HCT116 (cell line): ENCODE measurements around the gene TBKBP1. TPM values are rescaled to one million over a fixed set of nuclear protein-coding genes. Genes with fewer than 3 reads are reported as not detected.
A peak's percentile ranks its signal among the peaks of the same experiment; 100 is the strongest.
"Not testable (repeated sequence)": the region's sequence is repeated elsewhere in the genome, so short reads cannot be mapped to it uniquely, and the experiment has no call there.

Experiments used
- ATAC-seq: fragments of 200-7000 bp; cut with Tn5 transposase; 2 replicates; pipeline ENCODE4 v1.9.1; 2020; ENCODE audit warnings: mild to moderate bottlenecking, moderate library complexity
- BruUV-seq: library from RNA; stranded (reverse); fragments of 400-500 nt; replicated peaks from 2 replicates; lab custom pipeline; 2021; lab: Mats Ljungman, UMichigan
- CTCF ChIA-PET: fragments of 300-600 bp; sonication (Branson Sonifier 250); formaldehyde crosslinking; loops from one replicate; lab custom pipeline; 2021; ENCODE audit warnings: antibody characterized with exemption; lab: Charles Lee
- POLR2A ChIA-PET: fragments of 300-600, 350-600 bp; sonication (Branson Sonifier 250); formaldehyde crosslinking; loops from one replicate; lab custom pipeline; 2021; ENCODE audit warnings: antibody characterized with exemption; lab: Charles Lee
- RAD21 ChIA-PET, 2 experiments: fragments of 300-600 bp; sonication (Branson Sonifier 250); formaldehyde crosslinking; loops; one replicate each; lab custom pipeline; 2023; ENCODE audit warnings: low total read pairs in 2 of 2; ENCODE audit not compliant: uncharacterized antibody in 2 of 2, unreplicated experiment in 2 of 2, low non-redundant PET in 1 of 2; lab: Charles Lee
- DNase-seq: peaks from one replicate; pipeline ENCODE4 v3.0.0-alpha.2; 2010; ENCODE audit warnings: low read depth, low spot score
- H2AFZ ChIP-seq: fragments of 200-600 bp; shearing (Covaris generic), sonication (generic); 2 replicates; pipeline ENCODE4 v1.6.1; 2017; ENCODE audit warnings: low read depth, mixed run types, mixed read lengths, antibody characterized with exemption, low read length; ENCODE audit not compliant: poor library complexity, severe bottlenecking
- H3K27ac ChIP-seq: 2 replicates; pipeline ENCODE4 v1.5.1; 2012; ENCODE audit warnings: low read depth, low read length
- H3K27me3 ChIP-seq: fragments of 200-600 bp; sonication (generic); 2 replicates; pipeline ENCODE4 v1.6.1; 2016; ENCODE audit warnings: mixed run types, low read length, mixed read lengths; ENCODE audit not compliant: insufficient read depth
- H3K36me3 ChIP-seq, 2 experiments: fragments of 200-500 bp in 1 of 2; fragments of 200-600 bp in 1 of 2; sonication (Bioruptor generic) in 1 of 2; sonication (generic) in 1 of 2; 2 replicates each; pipeline versions ENCODE4 v1.5.1 to v1.6.1; 2014 to 2016; ENCODE audit warnings: low read length in 2 of 2, inconsistent platforms in 1 of 2, mixed read lengths in 1 of 2, mixed run types in 1 of 2; ENCODE audit not compliant: insufficient read depth in 2 of 2, control insufficient read depth in 1 of 2
- H3K4me1 ChIP-seq, 2 experiments: fragments of 200-600 bp in 1 of 2; sonication (generic) in 1 of 2; 2 replicates each; pipeline versions ENCODE4 v1.5.1 to v1.6.1; 2012 to 2017; ENCODE audit warnings: low read length in 2 of 2, inconsistent platforms in 1 of 2, mild to moderate bottlenecking in 1 of 2, mixed read lengths in 1 of 2, mixed run types in 1 of 2, moderate library complexity in 1 of 2; ENCODE audit not compliant: insufficient read depth in 2 of 2, control insufficient read depth in 1 of 2
- H3K4me2 ChIP-seq: fragments of 200-600 bp; sonication (generic); 2 replicates; pipeline ENCODE4 v1.6.1; 2017; ENCODE audit warnings: mixed run types, low read length, mixed read lengths
- H3K4me3 ChIP-seq, 2 experiments: fragments of 200-600 bp in 1 of 2; sonication (generic) in 1 of 2; replicated peaks in 1 of 2; 2 replicates each; pipeline ENCODE4 v1.5.1; 2011 to 2016; ENCODE audit warnings: low read length in 2 of 2, control low read depth in 1 of 2, low read depth in 1 of 2, mild to moderate bottlenecking in 1 of 2, mixed read lengths in 1 of 2, mixed run types in 1 of 2
- H3K79me2 ChIP-seq: fragments of 200-600 bp; sonication (generic); 2 replicates; pipeline ENCODE4 v1.6.1; 2017; ENCODE audit warnings: mild to moderate bottlenecking, mixed run types, low read length, moderate library complexity, mixed read lengths; ENCODE audit not compliant: insufficient read depth
- H3K9ac ChIP-seq: fragments of 200-600 bp; sonication (generic); 2 replicates; pipeline ENCODE4 v1.6.1; 2016; ENCODE audit warnings: low read length, mixed read lengths
- H3K9me2 ChIP-seq: fragments of 200-600 bp; sonication (generic), shearing (Covaris generic); 2 replicates; pipeline ENCODE4 v1.6.1; 2017; ENCODE audit warnings: mixed run types, mild to moderate bottlenecking, moderate library complexity; ENCODE audit not compliant: insufficient read depth
- H3K9me3 ChIP-seq, 2 experiments: fragments of 200-500 bp in 1 of 2; fragments of 200-600 bp in 1 of 2; sonication (Bioruptor generic) in 1 of 2; sonication (generic) in 1 of 2; 2 replicates each; pipeline ENCODE4 v1.6.1; 2014 to 2017; ENCODE audit warnings: low read length in 2 of 2, mixed read lengths in 2 of 2, inconsistent platforms in 1 of 2, low read depth in 1 of 2, mild to moderate bottlenecking in 1 of 2, mixed run types in 1 of 2, moderate library complexity in 1 of 2; ENCODE audit not compliant: control insufficient read depth in 1 of 2, insufficient read depth in 1 of 2
- H4K20me1 ChIP-seq: fragments of 200-600 bp; sonication (generic), shearing (Covaris generic); 2 replicates; pipeline ENCODE4 v1.6.1; 2017; ENCODE audit warnings: mixed run types, mild to moderate bottlenecking, moderate library complexity; ENCODE audit not compliant: insufficient read depth
- CBX3 ChIP-seq: IDR thresholded peaks from 2 replicates; pipeline ENCODE4 v1.6.1; 2012; ENCODE audit warnings: low read depth
- EZH2 ChIP-seq: fragments of 200-600 bp; sonication (generic); IDR thresholded peaks from 2 replicates; pipeline ENCODE4 v1.6.1; 2017; ENCODE audit warnings: antibody characterized with exemption, mixed run types
- EZH2phosphoT487 ChIP-seq: fragments of 200-600 bp; IDR thresholded peaks from 2 replicates; pipeline ENCODE4 v1.6.1; 2018; ENCODE audit warnings: antibody characterized with exemption, borderline replicate concordance
- FOSL1 ChIP-seq: IDR thresholded peaks from 2 replicates; pipeline ENCODE4 v1.6.1; 2012; ENCODE audit warnings: low read depth
- POLR2A ChIP-seq: IDR thresholded peaks from 2 replicates; pipeline ENCODE4 v1.7.0; 2011; ENCODE audit warnings: borderline replicate concordance; ENCODE audit not compliant: insufficient read depth, insufficient read length; ENCODE audit errors: extremely low read depth
- POLR2AphosphoS5 ChIP-seq: IDR thresholded peaks from 2 replicates; pipeline ENCODE4 v1.6.1; 2011; ENCODE audit warnings: mild to moderate bottlenecking, low read depth, low read length, moderate library complexity
- RAD21 ChIP-seq: IDR thresholded peaks from 2 replicates; pipeline ENCODE4 v1.6.1; 2012; ENCODE audit warnings: low read depth, mild to moderate bottlenecking
- SRF ChIP-seq: IDR thresholded peaks from 2 replicates; pipeline ENCODE4 v1.6.1; 2012; ENCODE audit warnings: low read depth
- intact Hi-C: fragments of 100-400 bp; cut with micrococcal nuclease; formaldehyde crosslinking; loops from 2 replicates; pipeline ENCODE4 v1.10.0; 2022
- total RNA-seq: library from RNA; stranded (reverse); gene quantifications from one replicate; pipeline ENCODE4 v1.2.1, GENCODE V29; 2021; ENCODE audit not compliant: unreplicated experiment
- TF ChIP-seq, protein P1 (sequence below): IDR thresholded peaks from 2 replicates; pipeline ENCODE4 v1.6.1; 2012; ENCODE audit warnings: low read depth

Gene TBKBP1
- total RNA-seq, 1 experiment from 2014 or later: 12.4 TPM

DNA sequence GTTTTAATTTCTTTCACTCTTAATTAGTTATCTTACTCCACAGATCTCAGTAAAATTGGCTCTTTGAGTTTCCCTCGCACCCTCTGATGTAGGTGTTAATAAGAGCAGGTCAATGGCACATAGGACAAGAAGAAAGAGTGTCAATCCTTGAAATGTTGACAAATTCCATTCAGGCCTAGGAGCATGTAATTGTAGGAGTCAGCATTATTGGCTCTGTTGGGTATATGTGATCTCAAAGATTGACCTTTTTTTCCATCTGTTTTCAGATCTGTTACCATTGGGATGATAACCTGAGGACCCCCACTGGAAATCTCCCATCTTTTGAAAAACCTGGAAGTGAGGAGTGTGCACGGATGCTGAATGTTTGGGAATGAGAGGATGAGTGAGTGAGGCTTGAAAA, 11.8 kb upstream of the TBKBP1 start:
- Histone ChIP-seq H4K20me1 (peaks cover 13% of the 10 kb centered on the region; the same call in 1 of the 2 replicates), H3K4me3 (no peak overlapping the region), H3K4me2 (no peak overlapping the region), H3K9me3 (no peaks in the 10 kb centered on the region), H3K79me2 (peaks cover 25% of the 10 kb centered on the region), H3K9ac (no peak overlapping the region), H2AFZ (no peak overlapping the region), H3K9me2 (no peaks in the 10 kb centered on the region), H3K27ac (no peak overlapping the region), H3K27me3 (no peaks in the 10 kb centered on the region), H3K4me1 (peaks cover 0 to 5% of the 10 kb centered on the region in 2 experiments; a peak in 1 of 4 replicates), H3K36me3 (peaks cover 71 to 79% of the 10 kb centered on the region in 2 experiments)
- no peak for DNase-seq
- TF ChIP-seq FOSL1 (no peak), POLR2AphosphoS5 (no peak), EZH2phosphoT487 (no peak), SRF (no peak), EZH2 (no peak), RAD21 (no peak), POLR2A (no peak), CBX3 (no peak)
- TF ChIP-seq, protein P1, sequence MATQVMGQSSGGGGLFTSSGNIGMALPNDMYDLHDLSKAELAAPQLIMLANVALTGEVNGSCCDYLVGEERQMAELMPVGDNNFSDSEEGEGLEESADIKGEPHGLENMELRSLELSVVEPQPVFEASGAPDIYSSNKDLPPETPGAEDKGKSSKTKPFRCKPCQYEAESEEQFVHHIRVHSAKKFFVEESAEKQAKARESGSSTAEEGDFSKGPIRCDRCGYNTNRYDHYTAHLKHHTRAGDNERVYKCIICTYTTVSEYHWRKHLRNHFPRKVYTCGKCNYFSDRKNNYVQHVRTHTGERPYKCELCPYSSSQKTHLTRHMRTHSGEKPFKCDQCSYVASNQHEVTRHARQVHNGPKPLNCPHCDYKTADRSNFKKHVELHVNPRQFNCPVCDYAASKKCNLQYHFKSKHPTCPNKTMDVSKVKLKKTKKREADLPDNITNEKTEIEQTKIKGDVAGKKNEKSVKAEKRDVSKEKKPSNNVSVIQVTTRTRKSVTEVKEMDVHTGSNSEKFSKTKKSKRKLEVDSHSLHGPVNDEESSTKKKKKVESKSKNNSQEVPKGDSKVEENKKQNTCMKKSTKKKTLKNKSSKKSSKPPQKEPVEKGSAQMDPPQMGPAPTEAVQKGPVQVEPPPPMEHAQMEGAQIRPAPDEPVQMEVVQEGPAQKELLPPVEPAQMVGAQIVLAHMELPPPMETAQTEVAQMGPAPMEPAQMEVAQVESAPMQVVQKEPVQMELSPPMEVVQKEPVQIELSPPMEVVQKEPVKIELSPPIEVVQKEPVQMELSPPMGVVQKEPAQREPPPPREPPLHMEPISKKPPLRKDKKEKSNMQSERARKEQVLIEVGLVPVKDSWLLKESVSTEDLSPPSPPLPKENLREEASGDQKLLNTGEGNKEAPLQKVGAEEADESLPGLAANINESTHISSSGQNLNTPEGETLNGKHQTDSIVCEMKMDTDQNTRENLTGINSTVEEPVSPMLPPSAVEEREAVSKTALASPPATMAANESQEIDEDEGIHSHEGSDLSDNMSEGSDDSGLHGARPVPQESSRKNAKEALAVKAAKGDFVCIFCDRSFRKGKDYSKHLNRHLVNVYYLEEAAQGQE: no peak
- ChIA-PET RAD21 (no interaction called here), CTCF (no interaction called here), POLR2A (no interaction called here)
- ATAC-seq: no peak
- intact Hi-C loops: no loop called here
- BruUV-seq: no TSS peak

DNA sequence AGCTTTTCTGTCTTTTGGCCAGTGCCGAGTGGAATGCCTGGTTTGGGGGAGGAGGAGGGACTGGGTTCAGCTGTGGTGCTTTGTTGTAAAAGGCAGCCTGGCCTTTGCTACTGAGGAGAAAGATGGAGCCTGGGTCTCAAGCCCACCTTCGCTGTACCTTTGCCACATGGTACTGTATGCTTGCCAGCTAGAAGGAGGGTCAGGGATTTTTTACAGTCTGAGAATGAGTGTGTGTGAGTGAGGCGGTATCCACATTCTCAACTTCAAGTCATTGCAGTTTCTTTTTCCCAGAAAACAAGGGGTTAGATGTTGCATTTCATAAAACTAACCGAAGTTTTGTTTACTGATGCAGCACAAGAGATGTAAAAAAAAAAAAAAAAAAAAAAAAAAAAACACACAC, 11.2 kb upstream of the TBKBP1 start:
- H3K4me2 ChIP-seq, H2AFZ ChIP-seq, H3K4me1 ChIP-seq, ATAC-seq, H3K9me2 ChIP-seq, DNase-seq, H3K9me3 ChIP-seq, H3K27ac ChIP-seq, CTCF ChIA-PET, intact Hi-C loops, H3K4me3 ChIP-seq, H3K9ac ChIP-seq, H3K27me3 ChIP-seq, RAD21 ChIA-PET: not testable (repeated sequence)
- Histone ChIP-seq H4K20me1 (peaks cover 14% of the 10 kb centered on the region; the same call in 1 of the 2 replicates), H3K79me2 (peaks cover 19% of the 10 kb centered on the region), H3K36me3 (peaks cover 65 to 73% of the 10 kb centered on the region in 2 experiments)
- TSS peak; percentile 51 for BruUV-seq
- POLR2A ChIA-PET: interaction anchor here (0.7 kb wide), 1 partner anchor 92 kb away, joined by 3 read pairs; no protein-coding TSS in a partner anchor
